Germinal center (tissue), 1 donor: ENCODE data around the gene NEUROG1.
"Not testable (repeated sequence)": the region's sequence is repeated elsewhere in the genome, so short reads cannot be mapped to it uniquely, and the experiment has no call there.

Source experiments
- DNase-seq: peaks from one replicate; pipeline ENCODE4 v3.0.0; 2012; ENCODE audit warnings: mixed read lengths, low spot score

Gene NEUROG1

GRCh38 chr5:135535420-135535819, 344 bp downstream of the NEUROG1 start:
- no peak for DNase-seq

- DNase-seq = peak; percentile 29
These were observed 950 bp downstream of the NEUROG1 start for GRCh38 chr5:135534609-135535419.

GRCh38 chr5:135533794-135534193, 2.0 kb downstream of the NEUROG1 start:
- DNase-seq = no peak

GRCh38 chr5:135533334-135533733, 2.4 kb downstream of the NEUROG1 start:
- DNase-seq = no peak

- DNase-seq = not testable (repeated sequence)
These were observed 6.2 kb downstream of the NEUROG1 start for GRCh38 chr5:135529576-135529975.

GRCh38 chr5:135526924-135527323, 8.8 kb downstream of the NEUROG1 start:
- DNase-seq = no peak

GRCh38 chr5:135521964-135522363, 13.8 kb downstream of the NEUROG1 start:
- no peak for DNase-seq

GRCh38 chr5:135517631-135518030, 18.1 kb downstream of the NEUROG1 start:
- DNase-seq = no peak

- DNase-seq = no peak
These were observed 21.6 kb downstream of the NEUROG1 start for GRCh38 chr5:135514116-135514515.

- no peak for DNase-seq
These were observed 23.8 kb downstream of the NEUROG1 start for GRCh38 chr5:135511761-135512575.

- DNase-seq = no peak
These were observed 25.8 kb downstream of the NEUROG1 start for GRCh38 chr5:135509995-135510394.

GRCh38 chr5:135508496-135509005, 27.2 kb downstream of the NEUROG1 start:
- no peak for DNase-seq

GRCh38 chr5:135505973-135506372, 29.8 kb downstream of the NEUROG1 start:
- DNase-seq = no peak

- DNase-seq = no peak
These were observed 31.4 kb downstream of the NEUROG1 start for GRCh38 chr5:135504376-135504775.

- no peak for DNase-seq
These were observed 31.9 kb downstream of the NEUROG1 start for GRCh38 chr5:135503871-135504270.

- no peak for DNase-seq
These were observed 32.8 kb downstream of the NEUROG1 start for GRCh38 chr5:135502836-135503520.

- DNase-seq = no peak
These were observed 33.8 kb downstream of the NEUROG1 start for GRCh38 chr5:135501965-135502364.

GRCh38 chr5:135498637-135498995, 37.1 kb downstream of the NEUROG1 start:
- DNase-seq = no peak

GRCh38 chr5:135497971-135498636, 37.7 kb downstream of the NEUROG1 start:
- DNase-seq = no peak

GRCh38 chr5:135495531-135495930, 40.2 kb downstream of the NEUROG1 start:
- DNase-seq = not testable (repeated sequence)

GRCh38 chr5:135494196-135494595, 41.6 kb downstream of the NEUROG1 start:
- DNase-seq = no peak
